Rectal smooth muscle tissue (tissue), 1 donor: ENCODE data around the gene TRPT1.

Experiments
- H3K27ac ChIP-seq: one replicate; pipeline ENCODE4 v1.7.0; 2013; ENCODE audit warnings: low read depth, low read length, inconsistent platforms
- H3K27me3 ChIP-seq: one replicate; pipeline ENCODE4 v1.7.0; 2013; ENCODE audit warnings: low read length; ENCODE audit not compliant: control insufficient read depth, insufficient read depth
- H3K36me3 ChIP-seq: one replicate; pipeline ENCODE4 v1.7.0; 2013; ENCODE audit warnings: low read length; ENCODE audit not compliant: control insufficient read depth, insufficient read depth
- H3K4me1 ChIP-seq: one replicate; pipeline ENCODE4 v1.7.0; 2013; ENCODE audit warnings: low read length; ENCODE audit not compliant: control insufficient read depth, insufficient read depth
- H3K4me3 ChIP-seq: one replicate; pipeline ENCODE4 v1.7.0; 2013; ENCODE audit warnings: low read length
- H3K9ac ChIP-seq: one replicate; pipeline ENCODE4 v1.7.0; 2013; ENCODE audit warnings: low read length

TRPT1 gene

GRCh38 chr11:64229090-64229743, 3.2 kb upstream of the TRPT1 start:
- peaks cover 21% of the 10 kb centered on the region for H3K4me1 ChIP-seq

GRCh38 chr11:64227405-64227956, 1.5 kb upstream of the TRPT1 start:
- peak overlapping the region; percentile 19 for H3K9ac ChIP-seq
- no peaks in the 10 kb centered on the region for H3K27me3 ChIP-seq
- H3K27ac ChIP-seq: no peak overlapping the region
- H3K4me3 ChIP-seq: peak overlapping the region; percentile 86
- H3K36me3 ChIP-seq: no peaks in the 10 kb centered on the region
- H3K4me1 ChIP-seq: peaks cover 14% of the 10 kb centered on the region

More at GRCh38 chr11:64229090-64229743, 3.2 kb upstream of the TRPT1 start:
- Histone ChIP-seq H3K36me3 (no peaks in the 10 kb centered on the region), H3K27ac (peak overlapping the region; percentile 93), H3K9ac (no peak overlapping the region), H3K27me3 (no peaks in the 10 kb centered on the region), H3K4me3 (peak overlapping the region; percentile 91)

GRCh38 chr11:64226507-64227051, 593 bp upstream of the TRPT1 start:
- H3K4me3 ChIP-seq: peak overlapping the region; percentile 86
- peak overlapping the region; percentile 89 for H3K9ac ChIP-seq
- peaks cover 14% of the 10 kb centered on the region for H3K4me1 ChIP-seq
- no peaks in the 10 kb centered on the region for H3K27me3 ChIP-seq
- peak overlapping the region; percentile 88 for H3K27ac ChIP-seq
- H3K36me3 ChIP-seq: no peaks in the 10 kb centered on the region

GRCh38 chr11:64224891-64225607, 937 bp downstream of the TRPT1 start:
- Histone ChIP-seq H3K27me3 (no peaks in the 10 kb centered on the region), H3K9ac (peak overlapping the region; percentile 24), H3K27ac (no peak overlapping the region), H3K4me1 (peaks cover 14% of the 10 kb centered on the region), H3K4me3 (peak overlapping the region; percentile 86), H3K36me3 (peaks cover 4% of the 10 kb centered on the region)

- Histone ChIP-seq H3K27ac (no peak overlapping the region), H3K4me1 (peaks cover 9% of the 10 kb centered on the region), H3K36me3 (peaks cover 4% of the 10 kb centered on the region), H3K4me3 (no peak overlapping the region), H3K9ac (no peak overlapping the region), H3K27me3 (no peaks in the 10 kb centered on the region)
Measured at GRCh38 chr11:64224151-64224890, 1.7 kb downstream of the TRPT1 start.

- peaks cover 9% of the 10 kb centered on the region for H3K4me1 ChIP-seq
- H3K9ac ChIP-seq: no peak overlapping the region
- no peaks in the 10 kb centered on the region for H3K27me3 ChIP-seq
- H3K4me3 ChIP-seq: no peak overlapping the region
- H3K36me3 ChIP-seq: peaks cover 4% of the 10 kb centered on the region
- H3K27ac ChIP-seq: no peak overlapping the region
Measured at GRCh38 chr11:64223001-64223651, 2.9 kb downstream of the TRPT1 start.

- Histone ChIP-seq H3K27ac (no peak overlapping the region), H3K4me1 (peaks cover 9% of the 10 kb centered on the region), H3K27me3 (no peaks in the 10 kb centered on the region), H3K4me3 (no peak overlapping the region), H3K9ac (no peak overlapping the region), H3K36me3 (peaks cover 4% of the 10 kb centered on the region)
Measured at GRCh38 chr11:64222651-64223000, 3.4 kb downstream of the TRPT1 start.

- Histone ChIP-seq H3K4me3 (no peak overlapping the region), H3K36me3 (peaks cover 4% of the 10 kb centered on the region), H3K4me1 (no peaks in the 10 kb centered on the region), H3K27me3 (no peaks in the 10 kb centered on the region), H3K27ac (no peak overlapping the region), H3K9ac (no peak overlapping the region)
Measured at GRCh38 chr11:64220798-64221197, 5.2 kb downstream of the TRPT1 start.

GRCh38 chr11:64220271-64220670, 5.7 kb downstream of the TRPT1 start:
- Histone ChIP-seq H3K36me3 (peaks cover 4% of the 10 kb centered on the region), H3K4me1 (no peaks in the 10 kb centered on the region), H3K4me3 (no peak overlapping the region), H3K27ac (no peak overlapping the region), H3K9ac (no peak overlapping the region), H3K27me3 (no peaks in the 10 kb centered on the region)

- no peaks in the 10 kb centered on the region for H3K27me3 ChIP-seq
- H3K4me3 ChIP-seq: no peak overlapping the region
- no peaks in the 10 kb centered on the region for H3K4me1 ChIP-seq
- H3K36me3 ChIP-seq: peaks cover 4% of the 10 kb centered on the region
- no peak overlapping the region for H3K9ac ChIP-seq
- H3K27ac ChIP-seq: no peak overlapping the region
Measured at GRCh38 chr11:64219755-64220154, 6.2 kb downstream of the TRPT1 start.

- Histone ChIP-seq H3K36me3 (peaks cover 4% of the 10 kb centered on the region), H3K9ac (no peak overlapping the region), H3K27me3 (no peaks in the 10 kb centered on the region), H3K4me1 (no peaks in the 10 kb centered on the region), H3K27ac (no peak overlapping the region), H3K4me3 (no peak overlapping the region)
Measured at GRCh38 chr11:64219354-64219684, 6.7 kb downstream of the TRPT1 start.
